COLO668 (cell line): ENCODE results near the gene HSPA1A.
"Not testable (repeated sequence)": the region's sequence is repeated elsewhere in the genome, so short reads cannot be mapped to it uniquely, and the experiment has no call there.

Experiments
- DNase-seq: peaks from one replicate; lab custom pipeline; 2025; ENCODE audit not compliant: unreplicated experiment; lab: John Stamatoyannopoulos, UW

HSPA1A gene

GRCh38 chr6:31834367-31835250 is 19.3 kb downstream of the HSPA1A start:
- peak; percentile 91 for DNase-seq

DNA sequence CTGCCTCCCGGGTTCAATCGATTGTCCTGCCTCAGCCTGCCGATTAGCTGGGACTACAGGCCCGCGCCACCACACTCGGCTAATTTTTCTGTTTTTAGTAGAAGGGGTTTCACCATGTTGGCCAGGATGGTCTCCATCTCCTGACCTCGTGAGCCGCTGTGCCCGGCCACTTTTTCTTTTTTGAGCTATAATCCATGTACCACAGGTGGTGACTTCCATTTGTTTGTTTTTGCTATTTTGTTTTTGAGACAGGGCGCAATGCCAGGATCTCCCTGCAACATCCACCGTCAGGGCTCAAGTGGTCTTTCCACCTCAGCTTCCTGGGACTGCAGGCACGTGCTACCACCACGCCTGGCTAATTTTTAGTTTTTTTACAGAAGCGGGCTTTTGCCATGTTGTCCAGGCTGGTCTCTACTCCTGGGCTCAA is 20.7 kb downstream of the HSPA1A start:
- DNase-seq: no peak

GRCh38 chr6:31836474-31837368 is 21.4 kb downstream of the HSPA1A start:
- no peak for DNase-seq

- DNase-seq: no peak
Measured at GRCh38 chr6:31837369-31838113, 22.2 kb downstream of the HSPA1A start.

DNA sequence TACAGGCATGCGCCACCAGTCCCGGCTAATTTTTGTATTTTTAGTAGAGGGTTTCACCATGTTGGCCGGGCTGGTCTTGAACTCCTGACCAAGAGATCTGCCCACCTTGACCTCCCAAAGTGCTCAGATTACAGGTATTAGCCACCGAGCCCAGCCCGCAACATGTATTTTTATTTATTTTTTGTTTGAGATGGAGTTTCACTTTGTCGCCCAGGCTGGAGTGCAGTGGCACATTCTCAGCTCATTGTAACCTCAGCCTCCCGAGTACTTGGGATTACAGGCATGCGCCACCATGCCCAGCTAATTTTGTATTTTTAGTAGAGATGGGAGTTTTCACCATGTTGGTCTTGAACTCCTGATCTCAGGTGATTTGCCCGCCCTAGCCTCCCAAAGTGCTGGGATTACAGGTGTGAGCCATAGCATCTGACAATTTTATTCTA is 22.8 kb downstream of the HSPA1A start:
- not testable (repeated sequence) for DNase-seq

- DNase-seq: no peak
Measured at GRCh38 chr6:31838968-31839367, 23.6 kb downstream of the HSPA1A start.

- DNase-seq: not testable (repeated sequence)
Measured at GRCh38 chr6:31839779-31840126, 24.4 kb downstream of the HSPA1A start.

- DNase-seq: no peak
Measured at GRCh38 chr6:31842053-31842452, 26.7 kb downstream of the HSPA1A start.

DNA sequence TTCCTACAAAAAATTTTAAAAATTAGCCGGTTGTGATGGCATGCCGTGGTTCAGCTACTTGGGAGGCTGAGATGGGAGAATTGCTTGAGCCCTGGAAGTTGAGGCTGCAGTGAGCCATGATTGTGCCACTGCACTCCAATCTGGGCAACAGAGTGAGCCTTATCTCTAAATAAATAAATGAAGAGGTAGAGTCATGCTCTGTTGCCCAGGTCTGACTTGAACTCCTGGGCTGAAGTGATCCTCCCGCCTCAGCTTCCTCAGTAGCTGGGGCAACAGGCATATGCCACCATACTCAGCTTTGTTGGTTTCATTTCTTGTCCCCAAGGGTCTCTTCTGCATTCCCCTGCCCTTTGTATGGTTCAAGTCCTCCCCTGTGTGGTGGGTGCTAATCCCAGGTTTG is 29.2 kb downstream of the HSPA1A start:
- no peak for DNase-seq

DNA sequence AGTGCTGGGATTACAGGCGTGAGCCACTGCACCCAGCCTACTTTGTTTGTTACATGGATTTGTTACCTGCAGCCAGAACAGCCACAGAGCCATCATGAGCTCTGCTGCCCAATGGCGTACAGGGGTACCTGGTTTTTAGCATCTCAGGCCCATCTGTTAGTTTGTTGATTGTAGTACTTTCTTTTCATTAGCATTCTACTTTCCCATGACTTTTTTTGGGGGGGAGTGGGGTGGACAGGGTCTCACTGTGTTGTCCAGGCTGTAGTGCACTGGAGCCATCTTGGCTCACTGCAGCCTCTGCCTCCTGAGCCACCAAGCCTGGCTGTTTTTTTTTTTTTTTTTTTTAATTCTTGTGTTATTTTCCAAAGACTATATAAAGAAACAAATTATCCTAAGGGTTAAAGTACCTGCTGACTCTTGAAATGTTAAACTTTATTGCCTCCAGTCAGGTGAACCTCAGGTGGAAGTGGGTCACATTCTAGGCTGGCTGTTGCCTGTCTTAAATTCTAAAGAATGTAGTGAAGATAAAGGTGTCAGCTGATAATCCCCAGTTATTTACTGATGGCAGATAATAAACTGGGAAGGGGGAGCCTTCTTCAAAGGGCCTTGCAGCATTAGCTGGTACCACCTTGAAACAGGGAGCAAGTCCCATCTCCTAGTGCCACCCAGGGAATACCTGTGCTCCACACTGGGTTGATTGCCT is 32.1 kb downstream of the HSPA1A start:
- DNase-seq: no peak

DNA sequence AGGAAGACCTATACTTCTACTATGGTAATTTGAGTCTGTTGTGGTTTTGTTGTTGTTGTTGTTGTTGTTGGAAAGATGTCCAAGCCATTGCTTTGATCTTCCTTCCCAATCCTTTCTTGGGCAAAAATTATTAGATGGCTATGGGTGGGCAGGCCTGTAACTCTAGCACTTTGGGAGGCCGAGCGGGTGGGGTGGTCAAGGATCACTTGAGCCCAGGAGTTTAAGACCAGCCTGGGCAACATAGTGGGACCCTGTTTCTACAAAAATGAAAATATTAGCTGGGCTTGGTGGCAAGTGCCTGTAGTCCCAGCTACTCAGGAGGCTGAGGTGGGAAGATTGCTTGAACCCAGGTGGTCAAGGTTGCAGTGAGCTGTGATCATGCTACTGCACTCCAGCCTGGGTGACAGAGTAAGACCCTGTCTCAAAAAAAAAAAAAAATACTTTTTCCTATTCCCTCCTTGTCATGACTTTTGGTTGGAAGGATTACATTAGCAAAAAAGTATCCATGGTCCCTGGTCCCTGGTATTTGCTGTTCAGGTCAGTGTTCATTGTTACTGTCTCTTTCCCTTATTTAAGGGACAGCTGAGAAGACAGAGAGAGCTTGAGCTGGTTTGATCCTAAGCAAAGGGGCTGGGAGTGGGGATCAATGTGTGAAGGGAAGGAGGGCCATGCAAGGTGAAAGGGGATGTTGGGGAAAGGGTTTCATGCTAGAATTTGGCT is 35.6 kb downstream of the HSPA1A start:
- DNase-seq: no peak

GRCh38 chr6:31851485-31851832 is 36.1 kb downstream of the HSPA1A start:
- no peak for DNase-seq

DNA sequence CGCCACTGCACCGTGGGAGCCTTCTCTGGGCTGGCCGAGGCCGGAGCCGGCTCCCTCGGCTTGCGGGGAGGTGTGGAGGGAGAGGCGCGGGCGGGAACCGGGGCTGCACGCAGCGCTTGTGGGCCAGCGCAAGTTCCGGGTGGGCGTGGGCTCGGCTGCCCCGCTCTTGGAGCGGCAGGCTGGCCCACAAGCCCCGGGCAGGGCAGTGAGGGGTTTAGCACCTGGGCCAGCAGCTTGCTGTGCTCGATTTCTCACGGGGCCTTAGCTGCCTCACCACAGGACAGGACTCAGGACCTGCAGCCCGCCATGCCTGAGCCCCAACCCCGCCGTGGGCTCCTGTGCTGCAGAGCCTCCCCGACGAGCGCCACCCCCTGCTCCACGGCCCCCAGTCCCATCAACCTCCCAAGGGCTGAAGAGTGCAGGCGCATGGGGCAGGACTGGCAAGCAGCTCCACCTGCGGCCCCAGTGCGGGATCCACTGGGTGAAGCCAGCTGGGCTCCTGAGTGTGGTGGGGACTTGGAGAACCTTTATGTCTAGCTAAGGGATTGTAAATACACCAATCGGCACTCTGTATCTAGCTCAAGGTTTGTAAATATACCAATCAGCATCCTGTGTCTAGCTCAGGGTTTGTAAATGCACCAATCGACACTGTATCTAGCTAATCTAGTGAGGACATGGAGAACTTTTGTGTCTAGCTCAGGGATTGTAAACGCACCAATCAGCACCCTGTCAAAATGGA is 36.8 kb downstream of the HSPA1A start:
- DNase-seq: not testable (repeated sequence)

DNA sequence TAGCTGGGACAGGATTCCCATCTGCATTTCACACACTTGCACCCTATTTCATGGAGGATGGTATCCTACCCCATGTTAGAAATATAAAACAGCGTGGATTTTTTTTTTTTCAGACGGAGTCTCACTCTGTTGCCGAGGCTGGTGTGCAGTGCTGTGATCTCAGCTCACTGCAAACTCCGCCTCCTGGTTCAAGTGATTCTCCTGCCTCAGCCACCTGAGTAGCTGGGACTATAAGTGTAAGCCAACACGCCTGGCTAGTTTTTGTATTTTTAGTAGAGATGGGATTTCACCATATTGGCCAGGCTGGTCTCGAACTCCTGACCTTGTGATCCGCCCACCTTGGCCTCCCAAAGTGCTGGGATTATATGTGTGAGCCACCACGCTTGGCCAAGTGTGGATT is 42.4 kb downstream of the HSPA1A start:
- not testable (repeated sequence) for DNase-seq

DNA sequence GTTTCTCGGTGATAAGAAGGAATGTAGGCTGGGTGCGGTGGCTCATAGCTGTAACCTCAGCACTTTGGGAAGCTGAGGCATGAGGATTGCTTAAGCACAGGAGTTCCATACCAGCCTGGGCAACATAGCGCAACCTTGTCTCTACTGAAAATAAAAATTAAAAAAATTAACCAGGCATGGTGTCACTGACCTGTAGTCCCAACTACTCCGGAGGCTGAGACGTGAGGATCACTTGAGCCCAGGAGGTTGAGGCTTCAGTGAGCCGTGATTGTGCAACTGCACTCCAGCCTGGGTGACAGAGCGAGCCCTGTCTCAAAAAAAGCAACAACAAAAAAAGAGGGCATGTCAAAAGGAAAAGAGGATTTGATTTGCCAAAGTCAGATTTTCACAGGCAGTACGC is 43.4 kb downstream of the HSPA1A start:
- DNase-seq: no peak

DNA sequence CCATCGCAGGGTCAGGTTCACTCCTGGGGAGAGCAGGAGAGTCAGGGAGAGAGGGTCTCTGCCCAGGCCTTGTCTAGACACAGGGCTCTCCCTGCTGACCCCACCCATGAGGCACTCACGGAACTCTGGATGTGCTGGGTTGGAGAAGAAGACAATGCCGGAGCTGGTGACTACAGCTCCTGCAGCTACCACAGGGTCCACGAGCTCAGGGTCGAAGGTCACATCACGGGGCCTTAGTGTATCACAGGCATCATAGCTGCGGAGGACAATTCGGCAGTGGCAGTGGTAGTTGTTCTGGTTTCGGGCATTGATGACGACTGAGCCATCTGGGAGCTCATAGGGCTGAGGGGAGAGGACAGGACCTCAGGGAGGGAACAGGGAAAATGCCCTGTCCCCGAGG is 44.6 kb downstream of the HSPA1A start:
- no peak for DNase-seq

DNA sequence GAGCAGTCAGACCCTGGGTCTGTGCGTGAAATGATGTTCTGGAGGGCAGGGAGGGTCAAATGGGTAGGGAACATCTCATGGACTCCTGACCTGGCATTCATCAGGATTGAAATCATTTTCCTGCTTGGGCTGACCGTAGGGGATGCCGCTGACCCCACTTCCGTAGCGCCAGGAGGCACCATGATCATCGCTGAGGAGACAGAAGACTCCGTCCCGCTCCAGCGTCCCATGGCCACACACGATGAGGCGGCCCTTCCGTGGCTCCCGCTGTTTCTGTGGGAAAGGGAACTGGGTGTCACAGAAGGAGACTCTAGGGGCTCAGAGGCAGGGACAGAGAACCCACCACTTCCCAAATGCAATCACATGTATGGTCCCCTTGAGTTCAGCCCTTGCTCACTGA is 45.0 kb downstream of the HSPA1A start:
- no peak for DNase-seq

DNA sequence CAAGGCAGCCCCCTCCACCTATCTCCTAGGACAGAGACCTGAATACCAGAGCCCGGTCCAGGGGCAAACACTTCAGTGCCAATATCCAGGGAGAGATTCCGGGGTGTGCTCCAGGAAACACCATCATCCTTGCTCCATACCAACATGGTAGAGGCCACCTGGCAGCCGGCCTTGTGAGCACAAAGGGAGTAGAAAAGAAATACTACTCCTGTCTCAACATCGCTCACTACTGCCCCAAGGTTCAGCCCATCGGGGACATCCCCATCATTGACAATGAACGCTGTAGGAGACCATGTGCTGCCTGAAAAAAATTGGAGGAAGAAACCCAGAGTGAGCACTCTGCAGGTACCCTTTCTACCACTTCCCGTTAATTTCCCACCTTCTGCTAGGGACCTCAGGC is 45.8 kb downstream of the HSPA1A start:
- no peak for DNase-seq

GRCh38 chr6:31861919-31862343 is 46.6 kb downstream of the HSPA1A start:
- peak; percentile 14 for DNase-seq
